ENCODE measurements around the gene LTBP1.
"Not testable (repeated sequence)": the region's sequence is repeated elsewhere in the genome, so short reads cannot be mapped to it uniquely, and the experiment has no call there.

LTBP1 gene

GRCh38 chr2:33052361-33052735, 105.6 kb downstream of the LTBP1 start:
- Histone ChIP-seq H2BK15ac (replicated peaks; ENCODE audit: low read depth) (no peak overlapping the region), H3K27ac (ENCODE audit: low read depth, low read length) (no peak overlapping the region), H3K4ac (ENCODE audit: low read depth, low read length) (no peak overlapping the region), H3K4me2 (ENCODE audit: low read length) (no peak overlapping the region), H3K18ac (ENCODE audit: low read length) (no peak overlapping the region), H4K5ac (ENCODE audit: low read length) (no peak overlapping the region), H3K56ac (ENCODE audit: low read length) (no peak overlapping the region), H3K79me2 (ENCODE audit: control insufficient read depth, insufficient read depth, low read length) (no peaks in the 10 kb centered on the region), H3K23ac (ENCODE audit: low read length) (no peak overlapping the region), H2BK5ac (ENCODE audit: low read length) (no peak overlapping the region), H3K79me1 (ENCODE audit: low read length) (no peaks in the 10 kb centered on the region), H2BK120ac (ENCODE audit: low read depth, low read length) (no peak overlapping the region), H3K9ac (ENCODE audit: low read length) (no peak overlapping the region), H4K8ac (ENCODE audit: low read depth, low read length) (no peak overlapping the region), H3K27me3 (ENCODE audit: insufficient read depth, low read length, poor library complexity) (no peaks in the 10 kb centered on the region), H3K4me3 (ENCODE audit: low read length) (no peak overlapping the region), H3K4me1 (ENCODE audit: control insufficient read depth, low read depth, low read length) (peaks cover 5% of the 10 kb centered on the region), H2AK5ac (ENCODE audit: low read length) (no peak overlapping the region), H3K36me3 (ENCODE audit: control insufficient read depth, insufficient read depth, low read length) (no peaks in the 10 kb centered on the region)
- DNase-seq = no peak
- WGBS (ENCODE audit: extremely low coverage, insufficient coverage, low lambda C conversion rate) = no CpG with 5 or more reads among the region's 3 CpGs

GRCh38 chr2:33052795-33053194, 106.0 kb downstream of the LTBP1 start:
- H2BK15ac ChIP-seq (replicated peaks; ENCODE audit: low read depth); H3K79me1 ChIP-seq (ENCODE audit: low read length); H3K56ac ChIP-seq (ENCODE audit: low read length); H3K18ac ChIP-seq (ENCODE audit: low read length); DNase-seq; H2BK120ac ChIP-seq (ENCODE audit: low read depth, low read length); H3K4me2 ChIP-seq (ENCODE audit: low read length); H3K36me3 ChIP-seq (ENCODE audit: control insufficient read depth, insufficient read depth, low read length); H3K23ac ChIP-seq (ENCODE audit: low read length); H4K5ac ChIP-seq (ENCODE audit: low read length); H3K79me2 ChIP-seq (ENCODE audit: control insufficient read depth, insufficient read depth, low read length); H3K4me1 ChIP-seq (ENCODE audit: control insufficient read depth, low read depth, low read length); H3K27ac ChIP-seq (ENCODE audit: low read depth, low read length); H3K9ac ChIP-seq (ENCODE audit: low read length); H4K8ac ChIP-seq (ENCODE audit: low read depth, low read length); H3K4me3 ChIP-seq (ENCODE audit: low read length); H2BK5ac ChIP-seq (ENCODE audit: low read length); H3K4ac ChIP-seq (ENCODE audit: low read depth, low read length); H3K27me3 ChIP-seq (ENCODE audit: insufficient read depth, low read length, poor library complexity); H2AK5ac ChIP-seq (ENCODE audit: low read length): not testable (repeated sequence)
- no CpG with 5 or more reads among the region's 11 CpGs for WGBS (ENCODE audit: extremely low coverage, insufficient coverage, low lambda C conversion rate)

GRCh38 chr2:33056170-33056569, 109.4 kb downstream of the LTBP1 start:
- Histone ChIP-seq H2BK120ac (ENCODE audit: low read depth, low read length) (no peak overlapping the region), H4K5ac (ENCODE audit: low read length) (no peak overlapping the region), H3K27me3 (ENCODE audit: insufficient read depth, low read length, poor library complexity) (no peaks in the 10 kb centered on the region), H3K4me2 (ENCODE audit: low read length) (no peak overlapping the region), H3K79me1 (ENCODE audit: low read length) (no peaks in the 10 kb centered on the region), H3K9ac (ENCODE audit: low read length) (no peak overlapping the region), H3K36me3 (ENCODE audit: control insufficient read depth, insufficient read depth, low read length) (no peaks in the 10 kb centered on the region), H3K4me3 (ENCODE audit: low read length) (no peak overlapping the region), H3K18ac (ENCODE audit: low read length) (no peak overlapping the region), H3K23ac (ENCODE audit: low read length) (no peak overlapping the region), H3K27ac (ENCODE audit: low read depth, low read length) (no peak overlapping the region), H3K4ac (ENCODE audit: low read depth, low read length) (no peak overlapping the region), H2BK15ac (replicated peaks; ENCODE audit: low read depth) (no peak overlapping the region), H4K8ac (ENCODE audit: low read depth, low read length) (no peak overlapping the region), H3K79me2 (ENCODE audit: control insufficient read depth, insufficient read depth, low read length) (no peaks in the 10 kb centered on the region), H3K56ac (ENCODE audit: low read length) (no peak overlapping the region), H2AK5ac (ENCODE audit: low read length) (no peak overlapping the region), H3K4me1 (ENCODE audit: control insufficient read depth, low read depth, low read length) (no peaks in the 10 kb centered on the region), H2BK5ac (ENCODE audit: low read length) (no peak overlapping the region)
- no CpG with 5 or more reads among the region's 12 CpGs for WGBS (ENCODE audit: extremely low coverage, insufficient coverage, low lambda C conversion rate)
- DNase-seq = no peak

- not testable (repeated sequence) for H4K5ac ChIP-seq (ENCODE audit: low read length); DNase-seq; H4K8ac ChIP-seq (ENCODE audit: low read depth, low read length); H3K4me3 ChIP-seq (ENCODE audit: low read length); H3K27ac ChIP-seq (ENCODE audit: low read depth, low read length); H3K79me2 ChIP-seq (ENCODE audit: control insufficient read depth, insufficient read depth, low read length); H3K9ac ChIP-seq (ENCODE audit: low read length); H2BK15ac ChIP-seq (replicated peaks; ENCODE audit: low read depth); H3K4ac ChIP-seq (ENCODE audit: low read depth, low read length); H3K56ac ChIP-seq (ENCODE audit: low read length); H3K4me2 ChIP-seq (ENCODE audit: low read length); H3K4me1 ChIP-seq (ENCODE audit: control insufficient read depth, low read depth, low read length); H3K79me1 ChIP-seq (ENCODE audit: low read length); H2AK5ac ChIP-seq (ENCODE audit: low read length); H3K27me3 ChIP-seq (ENCODE audit: insufficient read depth, low read length, poor library complexity); H3K36me3 ChIP-seq (ENCODE audit: control insufficient read depth, insufficient read depth, low read length); H2BK5ac ChIP-seq (ENCODE audit: low read length); H3K18ac ChIP-seq (ENCODE audit: low read length); H2BK120ac ChIP-seq (ENCODE audit: low read depth, low read length); H3K23ac ChIP-seq (ENCODE audit: low read length)
- no CpG with 5 or more reads among the region's 39 CpGs for WGBS (ENCODE audit: extremely low coverage, insufficient coverage, low lambda C conversion rate)
Measured at GRCh38 chr2:33057307-33058028, 110.7 kb downstream of the LTBP1 start.

GRCh38 chr2:33058716-33059470, 112.1 kb downstream of the LTBP1 start:
- no peak overlapping the region for H3K4me3 ChIP-seq (ENCODE audit: low read length)
- H3K56ac ChIP-seq (ENCODE audit: low read length) = no peak overlapping the region
- no peak overlapping the region for H2BK15ac ChIP-seq (replicated peaks; ENCODE audit: low read depth)
- no peak overlapping the region for H3K18ac ChIP-seq (ENCODE audit: low read length)
- H4K5ac ChIP-seq (ENCODE audit: low read length) = no peak overlapping the region
- no CpG with 5 or more reads among the region's 8 CpGs for WGBS (ENCODE audit: extremely low coverage, insufficient coverage, low lambda C conversion rate)
- no peak overlapping the region for H4K8ac ChIP-seq (ENCODE audit: low read depth, low read length)
- H3K79me1 ChIP-seq (ENCODE audit: low read length) = no peaks in the 10 kb centered on the region
- H3K79me2 ChIP-seq (ENCODE audit: control insufficient read depth, insufficient read depth, low read length) = no peaks in the 10 kb centered on the region
- H3K27me3 ChIP-seq (ENCODE audit: insufficient read depth, low read length, poor library complexity) = no peaks in the 10 kb centered on the region
- no peak overlapping the region for H3K27ac ChIP-seq (ENCODE audit: low read depth, low read length)
- H2AK5ac ChIP-seq (ENCODE audit: low read length) = no peak overlapping the region
- H3K36me3 ChIP-seq (ENCODE audit: control insufficient read depth, insufficient read depth, low read length) = no peaks in the 10 kb centered on the region
- H3K4me1 ChIP-seq (ENCODE audit: control insufficient read depth, low read depth, low read length) = peaks cover 2% of the 10 kb centered on the region
- H2BK120ac ChIP-seq (ENCODE audit: low read depth, low read length) = no peak overlapping the region
- H3K9ac ChIP-seq (ENCODE audit: low read length) = no peak overlapping the region
- H2BK5ac ChIP-seq (ENCODE audit: low read length) = no peak overlapping the region
- no peak overlapping the region for H3K4ac ChIP-seq (ENCODE audit: low read depth, low read length)
- no peak overlapping the region for H3K23ac ChIP-seq (ENCODE audit: low read length)
- no peak for DNase-seq
- no peak overlapping the region for H3K4me2 ChIP-seq (ENCODE audit: low read length)

Measured in mesendoderm (in vitro differentiated cells).